HepG2 (cell line): ENCODE results near the gene IL6ST. TPM values are rescaled to one million over a fixed set of nuclear protein-coding genes. Genes with fewer than 3 reads are reported as not detected.
A peak's percentile ranks its signal among the peaks of the same experiment; 100 is the strongest.

ENCODE experiments used
- DPF2 ChIP-seq: sonication (generic); formaldehyde crosslinking; IDR thresholded peaks from 2 replicates; pipeline ENCODE4 v1.4.0; 2020; ENCODE audit warnings: mild to moderate bottlenecking, low read depth, missing genetic modification reagents, borderline replicate concordance
- ETV5 ChIP-seq: IDR thresholded peaks from 2 replicates; pipeline ENCODE4 v1.6.1; 2018; ENCODE audit warnings: missing biosample characterization, missing genetic modification reagents, inconsistent platforms, borderline replicate concordance
- GTF3A ChIP-seq: sonication (generic); formaldehyde crosslinking; conservative IDR thresholded peaks from 2 replicates; pipeline ENCODE4 v1.4.0; 2020; ENCODE audit warnings: mild to moderate bottlenecking, missing genetic modification reagents
- MAF1 ChIP-seq: sonication (generic); formaldehyde crosslinking; IDR thresholded peaks from 2 replicates; pipeline ENCODE4 v1.5.0; 2020; ENCODE audit warnings: missing genetic modification reagents, borderline replicate concordance
- MBD4 ChIP-seq: IDR thresholded peaks from 2 replicates; pipeline ENCODE4 v1.6.1; 2012; ENCODE audit warnings: low read length, inconsistent platforms, borderline replicate concordance
- MEF2D ChIP-seq: sonication (generic); formaldehyde crosslinking; IDR thresholded peaks from 2 replicates; pipeline ENCODE4 v1.5.1; 2020; ENCODE audit warnings: mild to moderate bottlenecking, missing genetic modification reagents
- NCOR1 ChIP-seq: fragments of 200-600 bp; sonication (generic); IDR thresholded peaks from 2 replicates; pipeline ENCODE4 v1.7.0; 2017; ENCODE audit warnings: antibody characterized with exemption, low read length, borderline replicate concordance
- POGK ChIP-seq: sonication (generic); formaldehyde crosslinking; conservative IDR thresholded peaks from 2 replicates; pipeline ENCODE4 v1.8.0; 2022; ENCODE audit warnings: mild to moderate bottlenecking, moderate library complexity, missing genetic modification reagents
- RAD51 ChIP-seq: fragments of 450-650 bp; IDR thresholded peaks from 2 replicates; pipeline ENCODE4 v1.6.1; 2016; ENCODE audit warnings: borderline replicate concordance
- SOX5 ChIP-seq: IDR thresholded peaks from 2 replicates; pipeline ENCODE4 v1.6.1; 2016; ENCODE audit warnings: borderline replicate concordance
- TIGD3 ChIP-seq: sonication (generic); formaldehyde crosslinking; IDR thresholded peaks from 2 replicates; pipeline ENCODE4 v1.5.1; 2020; ENCODE audit warnings: mild to moderate bottlenecking, missing genetic modification reagents, borderline replicate concordance
- ZNF501 ChIP-seq: sonication (generic); formaldehyde crosslinking; IDR thresholded peaks from 2 replicates; pipeline ENCODE4 v1.5.1; 2020; ENCODE audit warnings: mild to moderate bottlenecking, moderate library complexity, missing genetic modification reagents
- ZNF546 ChIP-seq: sonication (generic); formaldehyde crosslinking; conservative IDR thresholded peaks from 2 replicates; pipeline ENCODE4 v1.8.1; 2023; ENCODE audit warnings: mild to moderate bottlenecking, missing genetic modification reagents
- ZNF768 ChIP-seq: sonication (generic); formaldehyde crosslinking; IDR thresholded peaks from 2 replicates; pipeline ENCODE4 v1.4.0; 2020; ENCODE audit warnings: missing genetic modification reagents
- polyA plus RNA-seq, 8 experiments: library from polyadenylated mRNA; depleted of rRNA in 3 of 8; stranded (reverse) in 7 of 8; unstranded in 1 of 8; fragments of >200 nt; fragmentation: Illumina TruSeq in 4 of 8; extraction: Trizol in 4 of 8; gene quantifications; 2 replicates each; pipeline versions ENCODE4 v1.2.1 to v1.2.3, GENCODE V29; 2011 to 2016; ENCODE audit warnings: low read depth in 4 of 8, missing spikeins in 1 of 8, mixed read lengths in 1 of 8; ENCODE audit not compliant: insufficient read depth in 1 of 8
- total RNA-seq, 5 experiments: library from RNA; depleted of rRNA; stranded (reverse); fragments of >200 nt; fragmentation: Illumina TruSeq; extraction: Trizol; gene quantifications; 2 replicates each; pipeline ENCODE4 v1.2.3, GENCODE V29; 2016; ENCODE audit warnings: low read depth in 1 of 5
- TF ChIP-seq, protein P1 (sequence below): sonication (generic); formaldehyde crosslinking; IDR thresholded peaks from 2 replicates; pipeline ENCODE4 v1.4.0; 2020; ENCODE audit warnings: missing genetic modification reagents, borderline replicate concordance
- TF ChIP-seq, protein P2 (sequence below), 2 experiments: sonication (generic) in 1 of 2; formaldehyde crosslinking in 1 of 2; IDR thresholded peaks; 2 replicates each; pipeline versions ENCODE4 v1.6.1 to v1.9.0; 2014 to 2022; ENCODE audit warnings: antibody characterized with exemption in 1 of 2, borderline replicate concordance in 1 of 2, inconsistent platforms in 1 of 2, low read depth in 1 of 2, missing genetic modification reagents in 1 of 2

The IL6ST gene
- total and polyA plus RNA-seq, 2 of the 13 experiments (the other 11 are each of a cell fraction or from before 2014, with no cell fraction given) = 66.6 to 166 TPM

- no peak for TF ChIP-seq TIGD3 (CRISPR knock-in tag)
- TF ChIP-seq NCOR1 = peak; percentile 45; the same call in 1 of the 2 replicates
- TF ChIP-seq ZNF546 (CRISPR knock-in tag) = no peak
- TF ChIP-seq, protein P1, sequence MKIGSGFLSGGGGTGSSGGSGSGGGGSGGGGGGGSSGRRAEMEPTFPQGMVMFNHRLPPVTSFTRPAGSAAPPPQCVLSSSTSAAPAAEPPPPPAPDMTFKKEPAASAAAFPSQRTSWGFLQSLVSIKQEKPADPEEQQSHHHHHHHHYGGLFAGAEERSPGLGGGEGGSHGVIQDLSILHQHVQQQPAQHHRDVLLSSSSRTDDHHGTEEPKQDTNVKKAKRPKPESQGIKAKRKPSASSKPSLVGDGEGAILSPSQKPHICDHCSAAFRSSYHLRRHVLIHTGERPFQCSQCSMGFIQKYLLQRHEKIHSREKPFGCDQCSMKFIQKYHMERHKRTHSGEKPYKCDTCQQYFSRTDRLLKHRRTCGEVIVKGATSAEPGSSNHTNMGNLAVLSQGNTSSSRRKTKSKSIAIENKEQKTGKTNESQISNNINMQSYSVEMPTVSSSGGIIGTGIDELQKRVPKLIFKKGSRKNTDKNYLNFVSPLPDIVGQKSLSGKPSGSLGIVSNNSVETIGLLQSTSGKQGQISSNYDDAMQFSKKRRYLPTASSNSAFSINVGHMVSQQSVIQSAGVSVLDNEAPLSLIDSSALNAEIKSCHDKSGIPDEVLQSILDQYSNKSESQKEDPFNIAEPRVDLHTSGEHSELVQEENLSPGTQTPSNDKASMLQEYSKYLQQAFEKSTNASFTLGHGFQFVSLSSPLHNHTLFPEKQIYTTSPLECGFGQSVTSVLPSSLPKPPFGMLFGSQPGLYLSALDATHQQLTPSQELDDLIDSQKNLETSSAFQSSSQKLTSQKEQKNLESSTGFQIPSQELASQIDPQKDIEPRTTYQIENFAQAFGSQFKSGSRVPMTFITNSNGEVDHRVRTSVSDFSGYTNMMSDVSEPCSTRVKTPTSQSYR (CRISPR knock-in tag) = no peak
- TF ChIP-seq DPF2 (CRISPR knock-in tag) = 0 out of 2 replicates have a peak, but pooled peaks have one; percentile 37
- no peak for TF ChIP-seq RAD51
- TF ChIP-seq, protein P2, sequence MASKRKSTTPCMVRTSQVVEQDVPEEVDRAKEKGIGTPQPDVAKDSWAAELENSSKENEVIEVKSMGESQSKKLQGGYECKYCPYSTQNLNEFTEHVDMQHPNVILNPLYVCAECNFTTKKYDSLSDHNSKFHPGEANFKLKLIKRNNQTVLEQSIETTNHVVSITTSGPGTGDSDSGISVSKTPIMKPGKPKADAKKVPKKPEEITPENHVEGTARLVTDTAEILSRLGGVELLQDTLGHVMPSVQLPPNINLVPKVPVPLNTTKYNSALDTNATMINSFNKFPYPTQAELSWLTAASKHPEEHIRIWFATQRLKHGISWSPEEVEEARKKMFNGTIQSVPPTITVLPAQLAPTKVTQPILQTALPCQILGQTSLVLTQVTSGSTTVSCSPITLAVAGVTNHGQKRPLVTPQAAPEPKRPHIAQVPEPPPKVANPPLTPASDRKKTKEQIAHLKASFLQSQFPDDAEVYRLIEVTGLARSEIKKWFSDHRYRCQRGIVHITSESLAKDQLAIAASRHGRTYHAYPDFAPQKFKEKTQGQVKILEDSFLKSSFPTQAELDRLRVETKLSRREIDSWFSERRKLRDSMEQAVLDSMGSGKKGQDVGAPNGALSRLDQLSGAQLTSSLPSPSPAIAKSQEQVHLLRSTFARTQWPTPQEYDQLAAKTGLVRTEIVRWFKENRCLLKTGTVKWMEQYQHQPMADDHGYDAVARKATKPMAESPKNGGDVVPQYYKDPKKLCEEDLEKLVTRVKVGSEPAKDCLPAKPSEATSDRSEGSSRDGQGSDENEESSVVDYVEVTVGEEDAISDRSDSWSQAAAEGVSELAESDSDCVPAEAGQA (IDR thresholded peaks at IDR 0.05; ENCODE audit: low read depth) = no peak
- TF ChIP-seq, protein P2 (CRISPR knock-in tag; IDR thresholded peaks at IDR 0.05; ENCODE audit: borderline replicate concordance) = no peak
- TF ChIP-seq ZNF501 (CRISPR knock-in tag) = no peak
- TF ChIP-seq POGK (CRISPR knock-in tag) = no peak
- no peak for TF ChIP-seq ZNF768 (CRISPR knock-in tag)
- peak; percentile 83; the same call in 1 of the 2 replicates for TF ChIP-seq ETV5 (CRISPR knock-in tag)
- TF ChIP-seq MEF2D = peak; percentile 57
- 0 out of 2 replicates have a peak, but pooled peaks have one; percentile 36 for TF ChIP-seq MBD4
- TF ChIP-seq GTF3A (CRISPR knock-in tag) = no peak
- no peak for TF ChIP-seq MAF1 (CRISPR knock-in tag)
- TF ChIP-seq SOX5 (CRISPR knock-in tag) = peak; percentile 70; the same call in 1 of the 2 replicates
These were observed 17.7 kb upstream of the IL6ST start (continued) for GRCh38 chr5:56012281-56012963.
